WTC11 (cell line): Measurements from ENCODE around the gene VWC2.

Experiments used
- ATF6 ChIP-seq: sonication (generic); formaldehyde crosslinking; IDR thresholded peaks from 2 replicates; pipeline ENCODE4 v1.8.1; 2023; ENCODE audit warnings: mild to moderate bottlenecking, missing genetic modification reagents
- CTCF ChIP-seq: fragments of 200-600 bp; IDR thresholded peaks from 2 replicates; pipeline ENCODE4 v1.8.0; 2022; ENCODE audit warnings: antibody characterized with exemption
- E2F4 ChIP-seq: sonication (generic); formaldehyde crosslinking; IDR thresholded peaks from 2 replicates; pipeline ENCODE4 v1.8.1; 2022; ENCODE audit warnings: low read depth, mild to moderate bottlenecking, moderate library complexity, missing genetic modification reagents, borderline replicate concordance
- SMAD3 ChIP-seq: sonication (generic); formaldehyde crosslinking; IDR thresholded peaks from 2 replicates; pipeline ENCODE4 v1.8.0; 2022; ENCODE audit warnings: missing genetic modification reagents, mild to moderate bottlenecking, borderline replicate concordance
- TF ChIP-seq, protein P1 (sequence below): sonication (generic); formaldehyde crosslinking; IDR thresholded peaks from 2 replicates; pipeline ENCODE4 v1.8.1; 2023; ENCODE audit warnings: mild to moderate bottlenecking, missing genetic modification reagents, moderate library complexity
- TF ChIP-seq, protein P2 (sequence below): sonication (generic); formaldehyde crosslinking; IDR thresholded peaks from 2 replicates; pipeline ENCODE4 v1.8.0; 2022; ENCODE audit warnings: mild to moderate bottlenecking, missing genetic modification reagents
- TF ChIP-seq, protein P3 (sequence below): sonication (generic); formaldehyde crosslinking; IDR thresholded peaks from 2 replicates; pipeline ENCODE4 v1.8.1; 2022; ENCODE audit warnings: low read depth, missing genetic modification reagents, borderline replicate concordance

DNA sequence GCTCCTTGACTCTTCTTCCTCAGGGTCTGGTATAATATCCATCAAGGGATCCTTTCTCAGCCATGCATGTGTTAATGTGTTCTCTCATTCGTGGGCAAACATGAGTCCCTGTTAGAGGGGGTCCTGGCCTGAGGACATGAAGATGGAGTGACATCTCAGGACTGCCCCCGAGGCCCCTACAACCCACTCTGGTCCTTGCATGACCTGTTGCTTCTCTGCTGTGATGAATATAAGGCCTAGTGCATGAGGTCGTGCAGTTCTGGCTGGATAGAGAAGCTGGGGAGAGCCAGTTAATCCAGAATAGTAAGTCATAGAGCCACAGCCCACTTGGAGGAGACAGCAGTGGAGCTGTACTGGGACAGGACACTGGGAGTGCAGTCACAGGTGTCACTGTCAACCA is 4.6 kb upstream of the VWC2 start:
- TF ChIP-seq CTCF (no peak), E2F4 (no peak), ATF6 (CRISPR knock-in tag) (no peak), SMAD3 (CRISPR knock-in tag) (no peak)
- TF ChIP-seq, protein P1, sequence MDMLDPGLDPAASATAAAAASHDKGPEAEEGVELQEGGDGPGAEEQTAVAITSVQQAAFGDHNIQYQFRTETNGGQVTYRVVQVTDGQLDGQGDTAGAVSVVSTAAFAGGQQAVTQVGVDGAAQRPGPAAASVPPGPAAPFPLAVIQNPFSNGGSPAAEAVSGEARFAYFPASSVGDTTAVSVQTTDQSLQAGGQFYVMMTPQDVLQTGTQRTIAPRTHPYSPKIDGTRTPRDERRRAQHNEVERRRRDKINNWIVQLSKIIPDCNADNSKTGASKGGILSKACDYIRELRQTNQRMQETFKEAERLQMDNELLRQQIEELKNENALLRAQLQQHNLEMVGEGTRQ (CRISPR knock-in tag) = no peak
- TF ChIP-seq, protein P2, sequence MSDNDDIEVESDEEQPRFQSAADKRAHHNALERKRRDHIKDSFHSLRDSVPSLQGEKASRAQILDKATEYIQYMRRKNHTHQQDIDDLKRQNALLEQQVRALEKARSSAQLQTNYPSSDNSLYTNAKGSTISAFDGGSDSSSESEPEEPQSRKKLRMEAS (CRISPR knock-in tag) = no peak
- TF ChIP-seq, protein P3, sequence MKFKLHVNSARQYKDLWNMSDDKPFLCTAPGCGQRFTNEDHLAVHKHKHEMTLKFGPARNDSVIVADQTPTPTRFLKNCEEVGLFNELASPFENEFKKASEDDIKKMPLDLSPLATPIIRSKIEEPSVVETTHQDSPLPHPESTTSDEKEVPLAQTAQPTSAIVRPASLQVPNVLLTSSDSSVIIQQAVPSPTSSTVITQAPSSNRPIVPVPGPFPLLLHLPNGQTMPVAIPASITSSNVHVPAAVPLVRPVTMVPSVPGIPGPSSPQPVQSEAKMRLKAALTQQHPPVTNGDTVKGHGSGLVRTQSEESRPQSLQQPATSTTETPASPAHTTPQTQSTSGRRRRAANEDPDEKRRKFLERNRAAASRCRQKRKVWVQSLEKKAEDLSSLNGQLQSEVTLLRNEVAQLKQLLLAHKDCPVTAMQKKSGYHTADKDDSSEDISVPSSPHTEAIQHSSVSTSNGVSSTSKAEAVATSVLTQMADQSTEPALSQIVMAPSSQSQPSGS (CRISPR knock-in tag) = no peak
